ENCODE data around the gene PACS1.

DNA sequence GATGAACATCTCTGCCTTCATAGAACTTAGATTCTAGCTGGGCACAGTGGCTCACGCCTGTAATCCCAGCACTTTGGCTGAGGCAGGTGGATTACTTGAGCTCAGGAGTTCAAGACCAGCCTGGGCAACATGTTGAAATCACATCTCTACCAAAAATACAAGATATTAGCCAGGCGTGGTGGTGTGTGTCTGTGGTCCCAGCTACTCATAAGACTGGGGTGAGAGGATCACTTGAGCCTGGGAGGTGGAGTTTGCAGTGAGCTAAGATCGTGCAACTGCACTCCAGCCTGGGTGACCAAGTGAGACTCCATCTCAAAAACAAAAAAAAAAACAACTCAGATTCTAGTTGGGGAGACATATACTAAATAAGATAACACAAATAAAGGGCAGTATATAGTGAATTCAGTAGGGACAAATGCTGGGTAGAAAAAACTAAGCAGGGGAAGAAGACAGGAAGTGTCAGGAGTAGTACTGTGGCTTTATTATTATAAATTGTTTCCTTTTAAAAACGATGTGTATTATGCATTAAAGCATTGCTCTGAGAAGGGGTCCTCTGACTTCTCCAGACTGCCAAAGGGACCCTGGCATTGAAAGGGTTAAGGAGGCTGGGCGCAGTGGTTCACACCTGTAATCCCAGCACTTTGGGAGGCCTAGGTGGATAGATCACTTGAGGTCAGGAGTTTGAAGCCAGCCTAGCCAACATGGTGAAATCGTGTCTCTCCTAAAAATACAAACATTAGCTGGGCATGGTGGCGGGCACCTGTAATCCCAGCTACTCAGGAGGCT is 46.7 kb downstream of the PACS1 start:
- TF ChIP-seq, protein P1, sequence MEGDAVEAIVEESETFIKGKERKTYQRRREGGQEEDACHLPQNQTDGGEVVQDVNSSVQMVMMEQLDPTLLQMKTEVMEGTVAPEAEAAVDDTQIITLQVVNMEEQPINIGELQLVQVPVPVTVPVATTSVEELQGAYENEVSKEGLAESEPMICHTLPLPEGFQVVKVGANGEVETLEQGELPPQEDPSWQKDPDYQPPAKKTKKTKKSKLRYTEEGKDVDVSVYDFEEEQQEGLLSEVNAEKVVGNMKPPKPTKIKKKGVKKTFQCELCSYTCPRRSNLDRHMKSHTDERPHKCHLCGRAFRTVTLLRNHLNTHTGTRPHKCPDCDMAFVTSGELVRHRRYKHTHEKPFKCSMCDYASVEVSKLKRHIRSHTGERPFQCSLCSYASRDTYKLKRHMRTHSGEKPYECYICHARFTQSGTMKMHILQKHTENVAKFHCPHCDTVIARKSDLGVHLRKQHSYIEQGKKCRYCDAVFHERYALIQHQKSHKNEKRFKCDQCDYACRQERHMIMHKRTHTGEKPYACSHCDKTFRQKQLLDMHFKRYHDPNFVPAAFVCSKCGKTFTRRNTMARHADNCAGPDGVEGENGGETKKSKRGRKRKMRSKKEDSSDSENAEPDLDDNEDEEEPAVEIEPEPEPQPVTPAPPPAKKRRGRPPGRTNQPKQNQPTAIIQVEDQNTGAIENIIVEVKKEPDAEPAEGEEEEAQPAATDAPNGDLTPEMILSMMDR (IDR thresholded peaks at IDR 0.05; ENCODE audit: insufficient read depth, low read depth, low read length) = no peak
- TF ChIP-seq EZH2 (IDR thresholded peaks at IDR 0.05; ENCODE audit: insufficient read depth, low read length) = no peak

Measured in astrocyte (in vitro differentiated cells and primary cell).